LHCN-M2 (cell line): ENCODE measurements around the gene RSU1. TPM values are rescaled to one million over a fixed set of nuclear protein-coding genes. Genes with fewer than 3 reads are reported as not detected.
A peak's percentile ranks its signal among the peaks of the same experiment; 100 is the strongest.

Experiments used
- DNase-seq: peaks from one replicate; pipeline ENCODE4 v3.0.0-alpha.2; 2012; ENCODE audit warnings: low read depth
- total RNA-seq: library from RNA; depleted of rRNA; stranded (reverse); fragments of >200 nt; gene quantifications from 2 replicates; pipeline ENCODE4 v1.2.3, GENCODE V29; 2014

Gene RSU1
- total RNA-seq, 1 experiment from 2014 or later = 96.4 TPM

GRCh38 chr10:16609211-16609610 lies 208.0 kb downstream of the RSU1 start:
- no peak for DNase-seq

GRCh38 chr10:16606923-16607322 lies 210.3 kb downstream of the RSU1 start:
- no peak for DNase-seq

- no peak for DNase-seq
Measured at GRCh38 chr10:16606421-16606820, 210.8 kb downstream of the RSU1 start.

GRCh38 chr10:16603308-16603707 lies 213.9 kb downstream of the RSU1 start:
- no peak for DNase-seq

GRCh38 chr10:16602104-16602775 lies 215.0 kb downstream of the RSU1 start:
- no peak for DNase-seq

GRCh38 chr10:16599662-16600061 lies 217.6 kb downstream of the RSU1 start:
- DNase-seq = no peak

GRCh38 chr10:16597656-16598055 lies 219.6 kb downstream of the RSU1 start:
- DNase-seq = no peak

GRCh38 chr10:16592378-16592777 lies 224.8 kb downstream of the RSU1 start:
- DNase-seq = no peak

GRCh38 chr10:16586358-16587138 lies 230.7 kb downstream of the RSU1 start:
- peak; percentile 58 for DNase-seq

GRCh38 chr10:16585103-16585502 lies 232.1 kb downstream of the RSU1 start:
- DNase-seq = no peak

GRCh38 chr10:16583382-16583781 lies 233.8 kb downstream of the RSU1 start:
- peak; percentile 18 for DNase-seq

GRCh38 chr10:16581202-16581601 lies 236.0 kb downstream of the RSU1 start:
- no peak for DNase-seq

GRCh38 chr10:16570731-16571130 lies 246.5 kb downstream of the RSU1 start:
- DNase-seq = no peak

GRCh38 chr10:16566202-16566805 lies 250.9 kb downstream of the RSU1 start:
- DNase-seq = no peak

- no peak for DNase-seq
Measured at GRCh38 chr10:16565604-16566003, 251.6 kb downstream of the RSU1 start.

GRCh38 chr10:16562891-16563290 lies 254.3 kb downstream of the RSU1 start:
- DNase-seq = no peak

- no peak for DNase-seq
Measured at GRCh38 chr10:16559236-16559773, 257.9 kb downstream of the RSU1 start.

- no peak for DNase-seq
Measured at GRCh38 chr10:16547973-16548372, 269.3 kb downstream of the RSU1 start.

GRCh38 chr10:16545116-16545736 lies 272.0 kb downstream of the RSU1 start:
- DNase-seq = peak; percentile 26

GRCh38 chr10:16544591-16544990 lies 272.6 kb downstream of the RSU1 start:
- no peak for DNase-seq

GRCh38 chr10:16544099-16544498 lies 273.1 kb downstream of the RSU1 start:
- no peak for DNase-seq
